CD14-positive monocyte (primary cell): ENCODE results near the gene GRAP. TPM values are rescaled to one million over a fixed set of nuclear protein-coding genes. Genes with fewer than 3 reads are reported as not detected.
A peak's percentile ranks its signal among the peaks of the same experiment; 100 is the strongest.

Source experiments
- DNase-seq, 3 donors: peaks; one replicate each; pipeline ENCODE4 v3.0.0-alpha.2; 2011 to 2022
- H2AFZ ChIP-seq: 2 replicates; pipeline ENCODE4 v1.6.0; 2012; ENCODE audit warnings: mild to moderate bottlenecking, low read depth, low read length, inconsistent platforms; ENCODE audit not compliant: insufficient read depth, poor library complexity, severe bottlenecking
- H3K27ac ChIP-seq, 2 donors: 1 replicate in 1 of 2; 2 replicates in 1 of 2; pipeline ENCODE4 v1.5.1; 2012 to 2013; ENCODE audit warnings: low read length in 2 of 2, control low read depth in 1 of 2, inconsistent platforms in 1 of 2, low read depth in 1 of 2, mild to moderate bottlenecking in 1 of 2
- H3K27me3 ChIP-seq, 2 donors: one replicate each; pipeline versions ENCODE4 v1.6.0 to v1.6.1; 2011 to 2013; ENCODE audit warnings: low read length in 2 of 2; ENCODE audit not compliant: control insufficient read depth in 2 of 2, insufficient read depth in 2 of 2
- H3K36me3 ChIP-seq, 2 donors: replicated peaks in 1 of 2; 1 replicate in 1 of 2; 2 replicates in 1 of 2; pipeline versions ENCODE4 v1.5.1 to v1.6.1; 2012 to 2013; ENCODE audit warnings: low read length in 2 of 2, control low read depth in 1 of 2, inconsistent platforms in 1 of 2, mild to moderate bottlenecking in 1 of 2; ENCODE audit not compliant: insufficient read depth in 2 of 2, control insufficient read depth in 1 of 2
- H3K4me1 ChIP-seq, 2 donors: 1 replicate in 1 of 2; 2 replicates in 1 of 2; pipeline versions ENCODE4 v1.5.1 to v1.6.1; 2012 to 2013; ENCODE audit warnings: low read length in 2 of 2, control low read depth in 1 of 2, inconsistent platforms in 1 of 2, mild to moderate bottlenecking in 1 of 2, moderate library complexity in 1 of 2; ENCODE audit not compliant: insufficient read depth in 2 of 2, control insufficient read depth in 1 of 2
- H3K4me2 ChIP-seq: replicated peaks from 2 replicates; pipeline ENCODE3; 2012; ENCODE audit warnings: low read length, moderate library complexity, mild to moderate bottlenecking; ENCODE audit not compliant: poor library complexity, severe bottlenecking; ENCODE audit errors: extremely low read depth
- H3K4me3 ChIP-seq, 3 experiments: fragments of 200-600 bp in 1 of 3; sonication (generic) in 1 of 3; replicated peaks in 1 of 3; 1 replicate in 2 of 3; 2 replicates in 1 of 3; pipeline ENCODE4 v1.5.1; 2011 to 2013; ENCODE audit warnings: low read length in 3 of 3, mild to moderate bottlenecking in 3 of 3, control low read depth in 2 of 3, low read depth in 2 of 3, inconsistent platforms in 1 of 3, moderate library complexity in 1 of 3
- H3K79me2 ChIP-seq: 2 replicates; pipeline ENCODE4 v1.6.0; 2012; ENCODE audit warnings: mild to moderate bottlenecking, control low read depth, inconsistent platforms, low read length, moderate library complexity; ENCODE audit not compliant: insufficient read depth
- H3K9ac ChIP-seq: 2 replicates; pipeline ENCODE4 v1.6.0; 2017; ENCODE audit warnings: low read length, mild to moderate bottlenecking; ENCODE audit not compliant: insufficient read depth, poor library complexity, severe bottlenecking
- H3K9me3 ChIP-seq, 2 donors: replicated peaks in 1 of 2; 1 replicate in 1 of 2; 2 replicates in 1 of 2; pipeline versions ENCODE4 v1.5.1 to v1.6.1; 2012 to 2013; ENCODE audit warnings: low read length in 2 of 2, control low read depth in 1 of 2; ENCODE audit not compliant: control insufficient read depth in 1 of 2, insufficient read depth in 1 of 2
- H4K20me1 ChIP-seq: 2 replicates; pipeline ENCODE4 v1.6.0; 2012; ENCODE audit warnings: mild to moderate bottlenecking, low read length, control low read depth, moderate library complexity; ENCODE audit not compliant: insufficient read depth
- H3K27ac Mint-ChIP-seq, 7 donors: one replicate each; pipeline ENCODE4 v1.8.0; 2020; ENCODE audit warnings: mild to moderate bottlenecking in 7 of 7, mixed read lengths in 7 of 7, moderate library complexity in 6 of 7, inconsistent platforms in 2 of 7
- H3K27me3 Mint-ChIP-seq, 3 donors: one replicate each; pipeline ENCODE4 v1.8.0; 2021 to 2022; ENCODE audit warnings: low read depth in 3 of 3, mild to moderate bottlenecking in 3 of 3, mixed read lengths in 3 of 3, moderate library complexity in 3 of 3, inconsistent platforms in 1 of 3
- H3K36me3 Mint-ChIP-seq, 2 donors: one replicate each; pipeline ENCODE4 v1.8.0; 2020; ENCODE audit warnings: mixed read lengths in 2 of 2, inconsistent platforms in 1 of 2, mild to moderate bottlenecking in 1 of 2
- H3K4me1 Mint-ChIP-seq: one replicate; pipeline ENCODE4 v1.8.0; 2020; ENCODE audit warnings: mild to moderate bottlenecking, mixed read lengths
- H3K4me3 Mint-ChIP-seq, 2 donors: one replicate each; pipeline ENCODE4 v1.8.0; 2020; ENCODE audit warnings: mild to moderate bottlenecking in 2 of 2, mixed read lengths in 2 of 2, moderate library complexity in 1 of 2
- H3K9me3 Mint-ChIP-seq, 7 donors: one replicate each; pipeline ENCODE4 v1.8.0; 2020 to 2022; ENCODE audit warnings: mixed read lengths in 7 of 7, mild to moderate bottlenecking in 6 of 7, moderate library complexity in 6 of 7, inconsistent platforms in 2 of 7
- WGBS: methylation state at CpG from one replicate; pipeline ENCODE4 v1.1.5; 2013; ENCODE audit warnings: missing lambda C conversion rate; ENCODE audit not compliant: insufficient coverage; 5-methylcytosine and 5-hydroxymethylcytosine counted together
- intact Hi-C, 2 donors: fragments of 100-400 bp; cut with micrococcal nuclease; formaldehyde crosslinking; loops; one replicate each; pipeline versions ENCODE4 v1.15.0 to v1.15.1; 2023
- polyA plus RNA-seq, 3 donors: library from polyadenylated mRNA; depleted of rRNA in 1 of 3; unstranded in 2 of 3; stranded (reverse) in 1 of 3; fragments of 300-500 nt in 2 of 3; fragments of >200 nt in 1 of 3; fragmentation: Illumina TruSeq in 2 of 3; gene quantifications; 1 replicate in 2 of 3; 2 replicates in 1 of 3; pipeline ENCODE4 v1.2.3, GENCODE V29; 2012 to 2021
- TF ChIP-seq, protein P1 (sequence below): fragments of 200-600 bp; IDR thresholded peaks from one replicate; pipeline ENCODE4 v1.8.0; 2022; ENCODE audit warnings: antibody characterized with exemption, mild to moderate bottlenecking

GRAP gene
- polyA plus RNA-seq, 3 donors, result 3.9 to 5.9 (median 4.5) TPM

DNA sequence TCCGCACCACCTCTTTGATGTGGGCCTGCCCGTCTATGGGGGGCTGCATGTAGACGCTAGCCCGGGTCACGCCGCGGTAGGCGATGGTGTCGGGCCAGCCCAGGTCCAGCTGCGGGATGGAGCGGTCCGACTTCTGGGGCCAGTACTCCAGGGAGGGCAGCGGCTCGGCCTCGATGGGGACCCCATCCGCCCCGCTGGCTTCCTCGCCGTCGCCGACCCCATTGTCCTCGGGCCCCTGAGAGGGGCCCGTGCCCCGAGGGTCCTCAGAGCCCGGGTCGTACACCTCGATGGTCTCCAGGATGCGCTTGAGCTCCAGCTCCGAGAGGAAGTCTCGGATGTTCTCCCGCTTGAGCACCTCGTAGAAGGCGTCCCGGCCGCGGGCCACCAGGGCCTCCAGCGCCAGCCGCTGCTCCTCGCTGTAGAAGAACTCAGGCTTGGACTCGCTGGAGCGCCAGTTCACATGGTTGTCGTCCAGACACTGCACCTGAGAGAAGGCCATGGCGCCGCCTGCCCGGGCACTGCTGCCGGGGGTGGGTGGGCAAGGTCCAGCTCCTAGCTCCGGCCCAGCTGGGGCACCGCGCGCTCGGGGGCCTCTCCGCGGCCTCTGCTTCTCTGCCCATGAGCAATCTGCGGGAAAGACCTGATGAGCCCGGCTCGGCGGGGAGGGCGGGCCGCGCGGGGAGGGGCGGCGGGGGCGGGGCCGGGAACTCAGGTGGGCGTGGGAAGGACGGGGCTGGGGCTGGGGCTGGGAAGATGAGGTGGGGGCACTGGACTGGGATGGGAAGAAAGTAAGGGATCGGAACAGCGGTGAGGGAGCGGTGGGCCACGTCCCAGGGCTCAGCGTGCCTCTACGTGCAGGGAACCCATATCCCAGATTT lies 43.0 kb downstream of the GRAP start:
- peaks cover 24 to 53% (median 38%) of the 10 kb centered on the region in 3 donors for H3K27me3 Mint-ChIP-seq
- no peak overlapping the region for H3K27ac ChIP-seq
- intact Hi-C loops, result loop anchor here in 1 of 2 donors (10.0 kb wide), 1 partner anchor 49 kb away; the partner anchor contains the start of gene SLC5A10
- H3K79me2 ChIP-seq, result no peaks in the 10 kb centered on the region
- no peaks in the 10 kb centered on the region for H3K9me3 ChIP-seq
- peak overlapping the region; percentile 63 for H2AFZ ChIP-seq
- peaks cover 0 to 12% (median 2%) of the 10 kb centered on the region in 7 donors for H3K9me3 Mint-ChIP-seq
- H4K20me1 ChIP-seq, result no peaks in the 10 kb centered on the region
- TF ChIP-seq, protein P1, sequence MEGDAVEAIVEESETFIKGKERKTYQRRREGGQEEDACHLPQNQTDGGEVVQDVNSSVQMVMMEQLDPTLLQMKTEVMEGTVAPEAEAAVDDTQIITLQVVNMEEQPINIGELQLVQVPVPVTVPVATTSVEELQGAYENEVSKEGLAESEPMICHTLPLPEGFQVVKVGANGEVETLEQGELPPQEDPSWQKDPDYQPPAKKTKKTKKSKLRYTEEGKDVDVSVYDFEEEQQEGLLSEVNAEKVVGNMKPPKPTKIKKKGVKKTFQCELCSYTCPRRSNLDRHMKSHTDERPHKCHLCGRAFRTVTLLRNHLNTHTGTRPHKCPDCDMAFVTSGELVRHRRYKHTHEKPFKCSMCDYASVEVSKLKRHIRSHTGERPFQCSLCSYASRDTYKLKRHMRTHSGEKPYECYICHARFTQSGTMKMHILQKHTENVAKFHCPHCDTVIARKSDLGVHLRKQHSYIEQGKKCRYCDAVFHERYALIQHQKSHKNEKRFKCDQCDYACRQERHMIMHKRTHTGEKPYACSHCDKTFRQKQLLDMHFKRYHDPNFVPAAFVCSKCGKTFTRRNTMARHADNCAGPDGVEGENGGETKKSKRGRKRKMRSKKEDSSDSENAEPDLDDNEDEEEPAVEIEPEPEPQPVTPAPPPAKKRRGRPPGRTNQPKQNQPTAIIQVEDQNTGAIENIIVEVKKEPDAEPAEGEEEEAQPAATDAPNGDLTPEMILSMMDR, result no peak
- peaks cover 12% of the 10 kb centered on the region for H3K4me1 Mint-ChIP-seq
- H3K27me3 ChIP-seq, result peaks cover 0 to 34% of the 10 kb centered on the region in 2 donors
- peak overlapping the region; percentile 52 to 73 (median 57) for H3K4me3 ChIP-seq
- H3K9ac ChIP-seq, result peak overlapping the region; percentile 70
- H3K4me1 ChIP-seq, result peaks cover 5 to 24% of the 10 kb centered on the region in 2 donors
- peak; percentile 2 to 29 (median 11) for DNase-seq
- no peaks in the 10 kb centered on the region for H3K36me3 ChIP-seq
- H3K4me2 ChIP-seq, result peak overlapping the region; percentile 79
- peak overlapping the region; percentile 88 to 94 for H3K4me3 Mint-ChIP-seq
- peaks cover 0 to 3% of the 10 kb centered on the region in 2 donors for H3K36me3 Mint-ChIP-seq
- 32% methylated on average over 55 of the region's 73 CpGs for WGBS
- H3K27ac Mint-ChIP-seq, result peak overlapping the region in 5 of 7 donors; percentile 35 to 92 (median 71)

DNA sequence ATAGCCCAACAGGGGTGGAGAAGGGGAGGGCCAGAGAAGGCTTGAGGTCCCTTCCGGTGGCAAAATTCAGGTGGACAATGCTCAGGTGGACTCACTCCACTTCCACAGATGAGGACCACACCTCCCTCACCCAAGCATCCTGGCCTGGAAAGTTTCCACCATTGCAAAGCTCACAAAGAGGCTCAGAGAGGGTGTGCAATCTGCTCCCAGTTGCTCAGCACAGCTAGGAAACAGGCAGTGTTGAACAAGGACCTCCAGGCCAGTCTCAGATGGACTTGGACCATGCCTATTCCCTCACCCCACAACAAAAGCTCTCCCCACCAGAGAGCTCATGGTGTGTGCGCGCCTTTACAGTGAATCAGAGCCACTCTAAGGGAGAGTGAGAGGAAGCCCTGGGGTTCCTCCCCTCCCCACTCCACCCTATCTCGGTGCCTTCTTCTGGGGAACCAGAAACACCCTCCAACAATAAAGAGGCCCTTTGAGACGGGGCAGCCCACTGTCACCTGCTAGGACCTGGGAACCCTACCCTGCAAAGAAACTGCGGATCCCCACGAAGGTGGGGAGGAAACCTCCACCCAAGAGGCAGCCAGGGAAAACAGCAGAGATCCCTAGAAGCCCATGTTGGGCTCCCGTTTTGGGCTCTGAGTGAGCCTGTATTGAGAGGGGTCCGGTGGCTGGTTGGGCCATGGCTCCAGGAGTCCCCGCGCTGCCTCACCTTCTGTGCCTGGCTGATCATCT lies 43.8 kb downstream of the GRAP start:
- H3K27ac Mint-ChIP-seq, result peak overlapping the region in 2 of 7 donors; percentile 32 to 37
- intact Hi-C loops, result loop anchor here in 1 of 2 donors (10.0 kb wide), 1 partner anchor 48 kb away; the partner anchor contains the start of gene SLC5A10
- 87% methylated on average over 6 of the region's 11 CpGs for WGBS
- no peaks in the 10 kb centered on the region for H3K36me3 ChIP-seq
- H3K4me1 ChIP-seq, result peaks cover 5 to 24% of the 10 kb centered on the region in 2 donors
- peaks cover 0 to 34% of the 10 kb centered on the region in 2 donors for H3K27me3 ChIP-seq
- no peaks in the 10 kb centered on the region for H4K20me1 ChIP-seq
- DNase-seq, result peak in 2 of 3 donors; percentile 1 to 27
- TF ChIP-seq, protein P1, result no peak
- H3K9me3 Mint-ChIP-seq, result peaks cover 0 to 12% (median 2%) of the 10 kb centered on the region in 7 donors
- peaks cover 24 to 53% (median 38%) of the 10 kb centered on the region in 3 donors for H3K27me3 Mint-ChIP-seq
- H3K9me3 ChIP-seq, result no peaks in the 10 kb centered on the region
- H3K4me3 ChIP-seq, result no peak overlapping the region
- H3K4me3 Mint-ChIP-seq, result peak overlapping the region; percentile 88 to 94
- H3K27ac ChIP-seq, result no peak overlapping the region
- no peak overlapping the region for H3K9ac ChIP-seq
- peaks cover 12% of the 10 kb centered on the region for H3K4me1 Mint-ChIP-seq
- H3K4me2 ChIP-seq, result peak overlapping the region; percentile 79
- H3K36me3 Mint-ChIP-seq, result peaks cover 0 to 3% of the 10 kb centered on the region in 2 donors
- H3K79me2 ChIP-seq, result no peaks in the 10 kb centered on the region
- no peak overlapping the region for H2AFZ ChIP-seq
